GM19023 (cell line): ENCODE measurements around the gene CELF2.

ENCODE experiments used
- ATAC-seq: cut with Tn5 transposase; IDR thresholded peaks from one replicate; pipeline ENCODE4 v1.9.1; 2021; ENCODE audit warnings: mild to moderate bottlenecking, moderate library complexity; ENCODE audit not compliant: unreplicated experiment

CELF2 gene

GRCh38 chr10:11262494-11263345 is 245.0 kb downstream of the CELF2 start:
- ATAC-seq: no peak

DNA sequence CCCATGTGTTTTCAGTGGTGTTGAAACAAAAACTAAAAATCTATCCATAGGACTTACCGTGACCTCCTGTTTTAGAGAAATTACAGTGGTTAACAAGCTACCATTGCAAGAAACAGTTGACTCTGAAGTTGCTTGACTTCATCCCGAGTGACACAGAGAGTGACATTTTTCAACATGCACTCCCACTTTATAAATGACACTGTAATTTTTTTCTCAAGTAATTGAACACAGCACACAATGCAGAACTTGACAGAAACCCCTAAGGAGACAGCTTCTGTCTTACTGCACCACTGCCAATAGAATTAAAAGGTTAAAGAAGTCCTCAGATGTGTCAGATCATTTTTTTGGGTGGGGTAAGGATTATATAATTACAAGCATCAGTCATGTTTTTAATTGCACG is 246.1 kb downstream of the CELF2 start:
- ATAC-seq: no peak

GRCh38 chr10:11264296-11265048 is 246.8 kb downstream of the CELF2 start:
- no peak for ATAC-seq

DNA sequence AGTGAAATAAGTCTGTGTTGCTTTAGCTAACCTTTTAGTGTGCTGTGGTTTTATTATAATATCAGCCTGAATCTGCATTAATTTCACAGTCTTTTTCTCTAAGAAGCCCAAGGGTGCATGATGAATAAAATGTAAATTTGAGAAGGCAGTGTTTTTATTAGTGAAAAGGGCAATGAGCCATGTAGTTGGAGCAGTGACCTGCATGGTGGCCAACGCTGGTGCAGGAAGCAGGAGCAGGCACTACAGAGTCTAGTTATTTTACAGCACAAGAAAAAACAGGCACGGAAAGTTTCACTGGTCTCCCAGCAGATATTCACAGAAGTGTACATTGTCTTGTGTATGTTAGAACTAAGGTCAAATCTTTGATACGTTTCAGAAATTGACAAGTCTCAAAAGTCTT is 247.8 kb downstream of the CELF2 start:
- no peak for ATAC-seq

DNA sequence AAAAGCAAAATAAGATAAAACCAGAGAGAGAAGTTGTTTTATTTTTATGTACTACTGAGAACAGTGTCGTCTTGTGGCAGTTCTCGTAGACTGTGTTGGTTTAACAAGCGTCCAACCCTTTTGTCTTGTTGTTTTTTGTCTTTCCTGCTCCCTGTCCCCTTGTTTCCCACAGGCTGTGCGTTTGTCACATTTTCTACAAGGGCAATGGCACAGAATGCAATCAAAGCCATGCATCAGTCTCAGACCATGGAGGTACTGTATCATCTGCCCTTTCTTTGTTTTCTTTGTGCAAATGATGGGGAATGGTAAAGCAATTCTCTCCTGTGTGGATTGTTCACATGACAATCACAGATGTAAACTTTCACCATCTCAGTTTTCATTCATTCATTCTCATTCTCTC is 248.8 kb downstream of the CELF2 start:
- ATAC-seq: no peak

- ATAC-seq: peak; percentile 64
Observed at GRCh38 chr10:11270135-11270857, 252.6 kb downstream of the CELF2 start.

GRCh38 chr10:11270858-11271179 is 253.1 kb downstream of the CELF2 start:
- no peak for ATAC-seq

DNA sequence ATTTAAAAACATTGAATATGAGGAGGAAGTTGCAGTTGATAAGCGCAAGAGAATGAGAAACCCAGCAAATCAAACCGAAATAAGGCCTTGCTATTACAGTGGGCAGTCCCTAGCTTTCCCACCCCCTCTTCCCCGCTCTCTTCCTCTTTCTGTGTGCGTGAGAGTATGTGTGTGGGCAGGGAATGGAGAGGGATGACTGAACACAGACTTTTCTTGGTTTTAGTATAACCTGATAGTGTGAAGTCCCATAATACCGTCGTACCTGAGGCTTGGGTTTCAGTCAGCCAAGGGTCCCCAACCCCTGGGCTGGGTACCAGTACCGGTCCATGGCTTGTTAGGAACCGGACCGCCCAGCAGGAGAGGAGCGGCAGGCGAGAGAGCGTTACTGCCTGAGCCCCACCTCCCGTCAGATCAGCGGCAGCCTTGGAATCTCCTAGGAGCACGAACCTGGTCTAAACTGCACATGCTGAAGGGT is 255.3 kb downstream of the CELF2 start:
- no peak for ATAC-seq

GRCh38 chr10:11274452-11274851 is 256.8 kb downstream of the CELF2 start:
- ATAC-seq: no peak

GRCh38 chr10:11275651-11276050 is 258.0 kb downstream of the CELF2 start:
- ATAC-seq: no peak

DNA sequence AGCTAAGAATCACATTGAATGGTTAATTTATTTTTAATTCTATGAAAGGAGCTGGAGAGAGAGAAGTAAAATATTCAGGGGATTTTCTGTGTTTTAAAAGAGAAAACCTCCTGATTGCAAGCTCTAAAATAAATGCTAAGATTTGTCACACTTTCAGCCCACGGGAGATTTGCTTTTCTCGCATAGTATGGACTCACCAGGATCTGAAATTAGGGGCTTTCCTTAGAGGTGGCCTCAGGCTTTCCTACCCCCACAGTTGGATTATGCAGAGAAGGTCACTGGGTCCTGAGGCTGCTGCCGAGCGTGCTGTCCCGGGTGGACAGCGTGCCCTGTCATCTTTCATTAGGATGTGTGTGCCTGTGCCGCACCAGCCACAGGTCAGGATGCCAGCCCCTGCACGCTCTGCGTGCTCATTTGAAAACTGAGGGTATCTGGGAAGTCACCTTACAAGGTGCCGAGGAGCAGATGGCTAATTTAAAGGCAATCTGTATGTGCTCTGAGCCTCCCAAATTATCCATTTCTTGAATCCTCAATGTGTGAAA is 258.8 kb downstream of the CELF2 start:
- no peak for ATAC-seq

DNA sequence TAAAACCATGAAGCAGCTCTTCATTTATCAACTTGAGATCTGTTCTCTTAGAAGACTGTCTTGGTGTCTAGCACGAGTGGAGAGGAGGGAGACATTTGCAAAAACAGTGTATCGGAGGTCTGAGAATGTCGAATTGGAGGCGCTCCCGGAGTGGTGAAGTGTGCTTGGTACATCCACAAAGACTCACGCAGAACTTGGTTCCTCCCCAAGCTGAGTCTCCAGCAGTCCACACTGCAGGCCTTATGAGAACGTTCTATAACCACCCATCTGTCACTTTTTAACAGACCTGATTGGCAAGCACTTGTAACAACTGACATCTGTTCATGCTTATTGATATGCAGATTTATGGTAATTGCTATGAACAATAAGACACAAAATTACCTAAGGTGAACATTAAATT is 261.6 kb downstream of the CELF2 start:
- no peak for ATAC-seq

- no peak for ATAC-seq
Observed at GRCh38 chr10:11280187-11280932, 262.7 kb downstream of the CELF2 start.

DNA sequence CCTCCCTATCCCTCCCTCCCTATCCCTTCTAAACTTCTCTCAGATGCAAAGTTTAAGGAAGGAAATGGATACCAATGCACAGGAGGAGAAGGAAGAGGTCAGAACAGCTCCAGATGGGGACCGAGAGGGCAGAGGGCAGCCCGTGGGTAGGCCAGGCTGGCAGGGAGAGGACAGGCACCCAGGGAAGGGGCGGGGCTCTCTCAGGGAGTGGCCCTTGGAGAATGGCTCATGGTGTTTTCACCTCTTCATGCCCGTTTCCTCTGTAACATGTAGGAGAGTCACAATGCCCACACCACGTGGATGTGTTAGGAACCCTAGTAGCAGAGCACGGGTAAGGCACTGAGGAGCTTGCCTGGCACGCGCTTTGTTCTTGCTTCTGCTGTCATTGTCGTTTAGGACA is 264.5 kb downstream of the CELF2 start:
- ATAC-seq: no peak

GRCh38 chr10:11282661-11283060 is 265.0 kb downstream of the CELF2 start:
- no peak for ATAC-seq

- no peak for ATAC-seq
Observed at GRCh38 chr10:11284291-11285085, 266.8 kb downstream of the CELF2 start.

GRCh38 chr10:11285171-11285570 is 267.5 kb downstream of the CELF2 start:
- no peak for ATAC-seq

GRCh38 chr10:11286261-11286852 is 268.7 kb downstream of the CELF2 start:
- ATAC-seq: peak; percentile 90

- no peak for ATAC-seq
Observed at GRCh38 chr10:11288302-11288701, 270.6 kb downstream of the CELF2 start.
